Activated naive CD8-positive, alpha-beta T cell (primary cell): Measurements from ENCODE around the gene PLD5.

Source experiments
- H3K27ac Mint-ChIP-seq: one replicate; pipeline ENCODE4 v1.8.0; 2021; ENCODE audit warnings: mixed read lengths
- H3K27me3 Mint-ChIP-seq: one replicate; pipeline ENCODE4 v1.8.0; 2021; ENCODE audit warnings: mixed read lengths
- H3K36me3 Mint-ChIP-seq: one replicate; pipeline ENCODE4 v1.8.0; 2021; ENCODE audit warnings: mixed read lengths
- H3K4me1 Mint-ChIP-seq: one replicate; pipeline ENCODE4 v1.8.0; 2021; ENCODE audit warnings: low read depth, mixed read lengths
- H3K4me3 Mint-ChIP-seq: one replicate; pipeline ENCODE4 v1.8.0; 2021; ENCODE audit warnings: mild to moderate bottlenecking, mixed read lengths
- H3K9me3 Mint-ChIP-seq: one replicate; pipeline ENCODE4 v1.8.0; 2021; ENCODE audit warnings: low read depth, mixed read lengths

PLD5 gene

GRCh38 chr1:242178924-242179708, 345.4 kb downstream of the PLD5 start:
- no peak overlapping the region for H3K27ac Mint-ChIP-seq
- H3K36me3 Mint-ChIP-seq: no peaks in the 10 kb centered on the region
- no peak overlapping the region for H3K4me3 Mint-ChIP-seq
- H3K4me1 Mint-ChIP-seq: no peaks in the 10 kb centered on the region
- no peaks in the 10 kb centered on the region for H3K27me3 Mint-ChIP-seq
- peaks cover 7% of the 10 kb centered on the region for H3K9me3 Mint-ChIP-seq

GRCh38 chr1:242178436-242178835, 346.1 kb downstream of the PLD5 start:
- no peaks in the 10 kb centered on the region for H3K4me1 Mint-ChIP-seq
- peaks cover 7% of the 10 kb centered on the region for H3K9me3 Mint-ChIP-seq
- H3K27ac Mint-ChIP-seq: no peak overlapping the region
- H3K27me3 Mint-ChIP-seq: no peaks in the 10 kb centered on the region
- no peaks in the 10 kb centered on the region for H3K36me3 Mint-ChIP-seq
- H3K4me3 Mint-ChIP-seq: no peak overlapping the region

GRCh38 chr1:242162140-242162539, 362.4 kb downstream of the PLD5 start:
- Mint-ChIP-seq H3K4me1 (no peaks in the 10 kb centered on the region), H3K27me3 (peaks cover 8% of the 10 kb centered on the region), H3K36me3 (peaks cover 2% of the 10 kb centered on the region), H3K9me3 (peaks cover 3% of the 10 kb centered on the region), H3K4me3 (no peak overlapping the region), H3K27ac (no peak overlapping the region)

- Mint-ChIP-seq H3K4me1 (peaks cover 12% of the 10 kb centered on the region), H3K27ac (no peak overlapping the region), H3K4me3 (no peak overlapping the region), H3K27me3 (peaks cover 3% of the 10 kb centered on the region), H3K36me3 (peaks cover 2% of the 10 kb centered on the region), H3K9me3 (peaks cover 3% of the 10 kb centered on the region)
Measured at GRCh38 chr1:242147096-242147976, 377.2 kb downstream of the PLD5 start.

- no peak overlapping the region for H3K4me3 Mint-ChIP-seq
- no peak overlapping the region for H3K27ac Mint-ChIP-seq
- H3K27me3 Mint-ChIP-seq: no peaks in the 10 kb centered on the region
- peaks cover 12% of the 10 kb centered on the region for H3K4me1 Mint-ChIP-seq
- H3K36me3 Mint-ChIP-seq: peaks cover 2% of the 10 kb centered on the region
- H3K9me3 Mint-ChIP-seq: peaks cover 3% of the 10 kb centered on the region
Measured at GRCh38 chr1:242146652-242147051, 377.8 kb downstream of the PLD5 start.

GRCh38 chr1:242140836-242141235, 383.7 kb downstream of the PLD5 start:
- H3K27ac Mint-ChIP-seq: no peak overlapping the region
- H3K27me3 Mint-ChIP-seq: peaks cover 3% of the 10 kb centered on the region
- H3K36me3 Mint-ChIP-seq: no peaks in the 10 kb centered on the region
- H3K4me1 Mint-ChIP-seq: peaks cover 3% of the 10 kb centered on the region
- H3K9me3 Mint-ChIP-seq: no peaks in the 10 kb centered on the region
- H3K4me3 Mint-ChIP-seq: no peak overlapping the region

- no peaks in the 10 kb centered on the region for H3K9me3 Mint-ChIP-seq
- no peak overlapping the region for H3K27ac Mint-ChIP-seq
- H3K4me1 Mint-ChIP-seq: peaks cover 3% of the 10 kb centered on the region
- no peak overlapping the region for H3K4me3 Mint-ChIP-seq
- H3K36me3 Mint-ChIP-seq: no peaks in the 10 kb centered on the region
- H3K27me3 Mint-ChIP-seq: peaks cover 3% of the 10 kb centered on the region
Measured at GRCh38 chr1:242139986-242140385, 384.5 kb downstream of the PLD5 start.

- Mint-ChIP-seq H3K27ac (no peak overlapping the region), H3K4me1 (peaks cover 3% of the 10 kb centered on the region), H3K4me3 (no peak overlapping the region), H3K9me3 (no peaks in the 10 kb centered on the region), H3K36me3 (no peaks in the 10 kb centered on the region), H3K27me3 (peaks cover 7% of the 10 kb centered on the region)
Measured at GRCh38 chr1:242139442-242139841, 385.1 kb downstream of the PLD5 start.

GRCh38 chr1:242133796-242134195, 390.7 kb downstream of the PLD5 start:
- H3K36me3 Mint-ChIP-seq: no peaks in the 10 kb centered on the region
- H3K4me1 Mint-ChIP-seq: no peaks in the 10 kb centered on the region

GRCh38 chr1:242133351-242133750, 391.1 kb downstream of the PLD5 start:
- Mint-ChIP-seq H3K4me3 (no peak overlapping the region), H3K27ac (no peak overlapping the region), H3K36me3 (no peaks in the 10 kb centered on the region), H3K4me1 (no peaks in the 10 kb centered on the region), H3K27me3 (peaks cover 8% of the 10 kb centered on the region), H3K9me3 (no peaks in the 10 kb centered on the region)

More at GRCh38 chr1:242133796-242134195, 390.7 kb downstream of the PLD5 start:
- Mint-ChIP-seq H3K27ac (no peak overlapping the region), H3K9me3 (no peaks in the 10 kb centered on the region), H3K27me3 (peaks cover 8% of the 10 kb centered on the region), H3K4me3 (no peak overlapping the region)

GRCh38 chr1:242132121-242132817, 392.2 kb downstream of the PLD5 start:
- no peak overlapping the region for H3K4me3 Mint-ChIP-seq
- no peaks in the 10 kb centered on the region for H3K36me3 Mint-ChIP-seq

GRCh38 chr1:242128951-242129502, 395.5 kb downstream of the PLD5 start:
- Mint-ChIP-seq H3K27ac (no peak overlapping the region), H3K27me3 (peaks cover 3% of the 10 kb centered on the region), H3K36me3 (no peaks in the 10 kb centered on the region), H3K4me3 (no peak overlapping the region), H3K9me3 (no peaks in the 10 kb centered on the region), H3K4me1 (no peaks in the 10 kb centered on the region)

More at GRCh38 chr1:242132121-242132817, 392.2 kb downstream of the PLD5 start:
- no peaks in the 10 kb centered on the region for H3K9me3 Mint-ChIP-seq
- H3K4me1 Mint-ChIP-seq: no peaks in the 10 kb centered on the region
- no peak overlapping the region for H3K27ac Mint-ChIP-seq
- H3K27me3 Mint-ChIP-seq: peaks cover 8% of the 10 kb centered on the region

- H3K4me3 Mint-ChIP-seq: no peak overlapping the region
- H3K27me3 Mint-ChIP-seq: no peaks in the 10 kb centered on the region
Measured at GRCh38 chr1:242120432-242120831, 404.1 kb downstream of the PLD5 start.

GRCh38 chr1:242100921-242101320, 423.6 kb downstream of the PLD5 start:
- H3K27ac Mint-ChIP-seq: no peak overlapping the region
- H3K36me3 Mint-ChIP-seq: no peaks in the 10 kb centered on the region
- no peak overlapping the region for H3K4me3 Mint-ChIP-seq
- H3K4me1 Mint-ChIP-seq: no peaks in the 10 kb centered on the region
- no peaks in the 10 kb centered on the region for H3K9me3 Mint-ChIP-seq
- peaks cover 6% of the 10 kb centered on the region for H3K27me3 Mint-ChIP-seq

More at GRCh38 chr1:242120432-242120831, 404.1 kb downstream of the PLD5 start:
- Mint-ChIP-seq H3K27ac (no peak overlapping the region), H3K9me3 (no peaks in the 10 kb centered on the region), H3K36me3 (no peaks in the 10 kb centered on the region), H3K4me1 (no peaks in the 10 kb centered on the region)
